GM03348 (cell line): ENCODE data around the gene SERPINA7.
"Not testable (repeated sequence)": the region's sequence is repeated elsewhere in the genome, so short reads cannot be mapped to it uniquely, and the experiment has no call there.

ENCODE experiments used
- DNase-seq: peaks from one replicate; pipeline ENCODE4 v3.0.0; 2012; ENCODE audit warnings: low spot score

The SERPINA7 gene

GRCh38 chrX:106038625-106039024, at the start of gene SERPINA7:
Gene SERPINA7 (minus strand): TSS chrX:106038727. CDS start chrX:106037058, 1,669 bp downstream.
- DNase-seq: no peak

- DNase-seq: no peak
These were observed 30.5 kb upstream of the SERPINA7 start for GRCh38 chrX:106069048-106069447.

GRCh38 chrX:106050054-106050453, 11.5 kb upstream of the SERPINA7 start:
- no peak for DNase-seq

GRCh38 chrX:106042296-106042695, 3.8 kb upstream of the SERPINA7 start:
- DNase-seq: no peak

- DNase-seq: no peak
These were observed 2.3 kb upstream of the SERPINA7 start for GRCh38 chrX:106040861-106041260.

- no peak for DNase-seq
These were observed 1.4 kb upstream of the SERPINA7 start for GRCh38 chrX:106039920-106040319.

GRCh38 chrX:106037835-106038473, 573 bp downstream of the SERPINA7 start:
- DNase-seq: no peak

GRCh38 chrX:106036716-106037115, 1.8 kb downstream of the SERPINA7 start:
- no peak for DNase-seq

- no peak for DNase-seq
These were observed 3.5 kb downstream of the SERPINA7 start for GRCh38 chrX:106035064-106035463.

GRCh38 chrX:106023947-106024346, 14.6 kb downstream of the SERPINA7 start:
- DNase-seq: no peak

- DNase-seq: no peak
These were observed 16.3 kb downstream of the SERPINA7 start for GRCh38 chrX:106022238-106022637.

GRCh38 chrX:106014119-106014775, 24.3 kb downstream of the SERPINA7 start:
- DNase-seq: no peak

- DNase-seq: no peak
These were observed 29.4 kb downstream of the SERPINA7 start for GRCh38 chrX:106009145-106009544.

- DNase-seq: no peak
These were observed 30.7 kb downstream of the SERPINA7 start for GRCh38 chrX:106007815-106008214.

GRCh38 chrX:106005684-106006083, 32.8 kb downstream of the SERPINA7 start:
- DNase-seq: no peak

- not testable (repeated sequence) for DNase-seq
These were observed 37.9 kb downstream of the SERPINA7 start for GRCh38 chrX:106000609-106001008.

GRCh38 chrX:106000203-106000602, 38.3 kb downstream of the SERPINA7 start:
- DNase-seq: no peak

- DNase-seq: no peak
These were observed 39.2 kb downstream of the SERPINA7 start for GRCh38 chrX:105999294-105999693.

- not testable (repeated sequence) for DNase-seq
These were observed 50.0 kb downstream of the SERPINA7 start for GRCh38 chrX:105988487-105988886.
